Activated T-cell treated with anti-CD3 and anti-CD28 coated beads for 4 hours (primary cell): ENCODE results near the gene LIN52.

Experiments
- DNase-seq: peaks from one replicate; pipeline ENCODE4 v3.0.0-alpha.2; 2020

The LIN52 gene

DNA sequence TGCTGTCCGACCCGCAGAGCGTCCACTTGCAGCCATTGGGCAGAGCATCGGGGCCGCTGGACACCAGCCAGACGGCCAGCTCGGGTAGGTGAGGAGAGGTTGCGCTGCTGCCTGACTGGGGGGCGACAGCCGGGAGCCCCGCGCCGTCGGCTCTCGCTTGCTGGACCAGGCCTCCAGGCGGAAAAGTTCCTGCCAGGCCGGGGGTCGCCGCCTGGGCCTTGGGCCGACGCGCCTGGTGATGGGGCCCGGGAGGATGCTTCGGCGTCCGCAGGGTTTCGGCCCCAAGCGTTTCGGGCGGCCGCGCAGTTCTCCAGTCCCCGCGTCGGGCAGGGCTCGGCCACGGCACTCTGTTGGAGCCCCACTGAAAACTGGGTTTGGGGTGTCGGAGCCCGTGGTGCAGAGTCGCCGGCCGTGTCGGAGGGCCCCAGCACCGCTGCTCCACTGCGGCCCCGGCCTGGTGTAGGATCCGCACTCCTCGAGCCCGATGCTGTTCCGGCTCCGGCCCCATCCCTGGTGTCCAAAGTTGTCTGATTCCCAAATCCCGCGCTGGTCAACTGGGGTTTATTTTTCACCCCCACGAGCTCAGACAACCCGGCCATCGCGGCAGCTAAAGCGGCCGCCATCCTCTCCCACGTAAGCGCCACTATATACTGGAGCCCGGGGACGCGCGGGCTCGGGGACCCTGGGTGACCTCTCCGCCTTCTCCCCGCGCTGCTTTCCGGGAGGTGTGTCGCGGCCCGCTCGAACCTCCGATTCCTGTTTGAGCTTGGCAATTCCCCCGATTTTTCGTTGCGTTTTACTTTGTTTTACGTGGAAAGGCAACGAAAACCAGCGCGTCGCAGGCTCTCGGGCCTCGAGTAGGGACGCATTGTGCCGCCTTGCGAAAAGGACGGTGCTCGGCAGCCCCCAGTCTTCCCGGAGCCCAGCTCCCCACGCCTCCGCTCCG, 155.4 kb downstream of the LIN52 start:
- DNase-seq, result no peak

DNA sequence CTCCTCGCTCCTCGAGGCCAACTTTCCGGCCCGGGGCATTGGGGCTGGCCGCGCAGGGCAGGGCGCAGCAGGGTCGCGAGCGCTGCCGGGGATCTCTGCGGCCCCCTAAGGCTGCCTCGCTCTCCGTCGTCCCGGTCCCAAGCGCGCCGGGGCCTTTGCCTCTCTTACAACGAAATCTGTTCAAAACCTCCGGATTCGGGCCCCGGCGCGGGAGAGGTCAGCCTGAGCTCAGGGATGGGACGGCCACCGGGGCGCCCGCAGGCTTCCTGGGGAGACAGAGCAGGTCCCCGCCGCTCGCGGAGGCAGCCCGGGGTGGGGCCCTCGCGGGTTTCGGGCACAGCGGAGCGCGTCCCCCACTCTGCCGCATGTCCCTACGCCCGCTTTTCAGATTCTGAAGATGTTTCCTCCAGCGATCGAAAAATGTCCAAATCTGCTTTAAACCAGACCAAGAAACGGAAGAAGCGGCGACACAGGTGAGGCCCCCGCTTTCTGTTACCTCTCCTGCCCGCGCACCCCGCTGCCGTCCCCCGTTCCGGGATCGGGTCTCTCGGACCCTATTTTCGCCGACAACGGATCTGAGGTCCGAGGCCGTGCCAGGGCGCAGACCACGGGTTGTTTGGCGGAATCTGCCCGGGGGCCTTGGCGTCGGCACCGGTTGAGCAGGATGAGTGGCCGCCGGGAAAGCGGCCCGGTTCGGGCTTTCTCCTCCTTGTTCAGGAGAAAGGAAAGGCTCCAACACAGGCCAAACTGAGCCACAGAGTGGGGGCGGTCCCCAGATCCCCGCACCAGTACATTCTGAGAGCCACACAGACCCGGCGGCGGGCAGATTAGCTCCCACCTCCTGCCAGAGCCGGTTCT, 156.3 kb downstream of the LIN52 start:
- DNase-seq, result no peak

DNA sequence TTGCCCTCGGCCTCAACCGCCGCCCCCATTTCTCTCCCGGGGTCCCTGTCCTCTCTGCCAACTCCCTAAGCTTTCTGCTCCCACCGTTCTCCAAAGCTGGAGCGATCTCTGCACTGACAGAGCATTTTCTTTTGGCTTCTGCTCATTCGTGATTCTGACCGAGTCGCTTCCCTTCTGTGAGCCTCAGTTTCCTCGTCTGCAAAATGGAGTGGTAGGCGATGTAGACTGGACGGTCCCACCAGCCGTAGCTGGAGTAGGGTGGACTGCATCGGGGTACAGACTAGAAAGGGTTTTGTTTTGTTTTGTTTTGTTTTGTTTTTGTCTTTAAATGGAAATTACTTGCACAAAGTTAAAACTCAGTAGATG, 156.9 kb downstream of the LIN52 start:
- no peak for DNase-seq

DNA sequence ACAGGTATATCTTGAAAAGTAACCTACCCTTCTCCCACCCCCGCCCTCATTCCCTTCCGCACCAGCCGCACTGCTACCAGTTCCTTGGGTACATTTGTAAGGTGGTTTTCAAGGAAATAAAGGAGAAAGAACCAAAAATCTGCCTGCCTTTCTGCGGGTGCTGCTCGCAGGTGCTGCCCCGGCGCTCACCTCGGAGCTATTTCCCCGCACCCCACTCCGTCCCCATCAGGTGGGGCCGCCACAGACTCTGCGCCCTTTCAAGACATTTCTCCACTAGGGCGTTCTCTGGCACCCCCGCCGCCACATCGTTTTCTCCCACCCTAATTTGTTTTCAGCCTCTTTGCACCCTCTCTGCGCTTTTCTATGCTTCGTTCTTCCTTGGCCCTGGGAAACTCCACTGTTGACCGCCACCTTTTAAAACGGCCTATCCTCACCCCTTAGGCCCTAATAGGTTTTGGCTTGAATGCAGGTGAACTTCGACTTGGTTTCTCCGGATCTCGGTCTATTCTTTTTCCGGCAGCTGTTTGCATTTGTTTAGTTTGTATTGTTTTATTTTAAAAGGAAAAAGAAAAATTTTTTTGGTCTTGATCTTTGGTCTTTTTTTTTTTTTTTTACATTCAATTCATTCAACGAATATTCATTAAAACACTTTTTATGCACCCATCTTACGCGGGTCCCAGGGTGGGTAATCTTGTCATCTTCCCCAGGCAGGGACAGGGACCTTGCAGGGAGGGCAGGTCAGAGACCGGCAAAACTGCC, 157.4 kb downstream of the LIN52 start:
- DNase-seq, result no peak

DNA sequence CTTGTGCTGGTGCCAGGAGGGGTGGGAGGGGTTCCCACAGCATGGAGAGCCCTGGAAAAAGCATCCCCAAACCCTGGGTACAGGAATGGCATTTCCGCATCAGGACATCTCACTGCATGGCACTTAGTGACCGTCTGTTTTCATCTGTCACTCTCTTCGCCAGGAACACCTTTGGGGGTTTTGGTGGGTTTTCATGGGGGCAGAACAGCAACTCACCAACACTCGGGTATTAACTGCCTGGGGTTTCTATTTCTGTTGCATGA, 158.0 kb downstream of the LIN52 start:
- DNase-seq, result no peak

DNA sequence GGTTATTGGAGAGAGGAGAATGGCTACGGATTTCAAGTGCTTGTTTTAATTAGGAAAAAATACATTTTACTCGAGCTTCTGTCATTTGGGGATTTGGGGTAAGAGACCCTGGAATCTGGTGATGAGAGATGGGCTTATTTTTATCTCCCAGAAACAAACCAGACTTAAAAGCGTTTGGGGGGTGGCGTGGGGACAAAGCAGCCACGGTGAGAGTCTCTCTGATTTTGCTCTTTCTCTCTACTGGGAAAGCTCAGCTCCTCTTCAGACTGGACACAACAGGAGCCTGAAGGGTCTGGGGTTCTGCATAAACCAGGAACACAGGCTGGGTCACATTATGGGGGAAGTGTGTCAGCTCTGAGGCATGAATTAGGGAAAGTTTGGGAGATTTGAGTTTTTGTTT, 158.3 kb downstream of the LIN52 start:
- DNase-seq, result no peak

DNA sequence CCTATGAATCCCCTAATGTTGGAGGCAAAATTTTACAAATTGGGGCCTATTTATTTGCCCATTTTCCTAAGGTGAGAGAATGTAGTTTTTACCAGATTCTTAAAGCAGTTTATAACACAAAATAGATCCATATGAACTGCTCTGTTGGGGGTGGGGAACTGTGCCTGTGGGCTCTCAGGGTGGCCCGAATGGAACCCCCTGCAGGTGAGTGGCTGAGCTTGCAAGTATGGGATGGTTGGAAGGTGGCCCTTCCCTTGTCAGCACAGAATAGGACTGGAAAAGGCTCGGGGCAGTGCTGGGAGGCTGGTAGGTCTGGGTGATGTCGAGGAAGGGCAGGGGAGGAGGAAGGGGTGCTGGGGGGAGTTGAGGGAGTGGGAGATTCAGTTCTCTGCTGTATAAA, 159.4 kb downstream of the LIN52 start:
- DNase-seq, result no peak

DNA sequence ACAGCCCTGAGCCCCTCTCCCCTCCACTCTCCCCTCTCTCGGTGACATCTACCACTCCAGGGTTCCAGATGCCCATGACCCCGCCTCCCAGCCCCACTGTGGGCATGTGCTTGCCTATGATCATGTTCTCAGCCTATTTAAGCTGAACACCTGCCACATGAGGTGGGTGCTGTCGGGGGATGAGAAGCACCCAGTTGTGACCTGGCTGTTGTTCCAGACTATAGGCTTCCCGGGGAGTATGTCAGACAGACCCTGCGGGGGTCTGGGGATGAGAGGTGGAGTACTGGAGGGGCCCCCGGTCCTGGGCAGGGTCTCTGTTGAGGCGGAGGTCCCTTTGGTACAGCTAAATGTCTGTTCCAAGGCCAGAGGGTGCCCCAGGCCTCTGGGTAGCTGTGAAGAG, 160.5 kb downstream of the LIN52 start:
- no peak for DNase-seq

DNA sequence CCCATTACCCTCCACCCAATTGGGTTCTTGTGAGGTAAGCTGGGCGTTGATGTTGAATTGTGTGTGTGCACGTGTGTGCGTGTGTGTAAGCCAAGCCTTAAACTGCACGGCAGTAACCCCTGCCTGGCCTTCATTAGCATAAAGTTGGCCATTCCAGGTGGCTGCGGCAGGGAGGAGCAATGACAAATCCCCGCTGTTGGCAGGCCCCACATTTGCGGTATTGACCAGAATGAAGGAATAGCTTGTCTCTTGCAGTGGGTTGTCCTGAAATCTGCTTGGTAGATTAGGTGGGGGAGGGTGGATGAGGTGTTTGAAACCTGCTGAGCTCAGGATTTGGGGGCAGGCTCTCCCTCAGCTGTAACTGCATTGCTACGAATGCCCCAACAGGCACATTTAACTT, 161.8 kb downstream of the LIN52 start:
- DNase-seq, result no peak

DNA sequence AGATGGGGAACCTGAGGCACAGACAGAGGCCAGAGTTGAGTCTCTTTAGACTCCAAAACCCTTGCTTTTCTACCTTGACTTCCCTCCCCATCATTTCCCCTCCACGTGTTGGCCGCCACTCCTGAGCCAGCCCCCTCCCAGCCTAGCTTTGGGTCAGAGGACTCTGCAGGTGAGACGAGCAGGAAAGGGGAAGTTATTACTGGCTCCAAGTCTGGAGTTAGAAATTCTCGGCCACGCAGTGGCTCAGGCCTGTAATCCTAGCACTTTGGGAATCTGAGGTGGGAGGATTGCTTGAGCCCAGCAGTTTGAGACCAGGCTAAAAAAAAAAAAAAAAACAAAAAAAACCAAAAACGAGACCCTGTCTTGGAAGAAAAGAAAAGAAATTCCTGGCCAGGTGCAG, 163.3 kb downstream of the LIN52 start:
- DNase-seq, result no peak

DNA sequence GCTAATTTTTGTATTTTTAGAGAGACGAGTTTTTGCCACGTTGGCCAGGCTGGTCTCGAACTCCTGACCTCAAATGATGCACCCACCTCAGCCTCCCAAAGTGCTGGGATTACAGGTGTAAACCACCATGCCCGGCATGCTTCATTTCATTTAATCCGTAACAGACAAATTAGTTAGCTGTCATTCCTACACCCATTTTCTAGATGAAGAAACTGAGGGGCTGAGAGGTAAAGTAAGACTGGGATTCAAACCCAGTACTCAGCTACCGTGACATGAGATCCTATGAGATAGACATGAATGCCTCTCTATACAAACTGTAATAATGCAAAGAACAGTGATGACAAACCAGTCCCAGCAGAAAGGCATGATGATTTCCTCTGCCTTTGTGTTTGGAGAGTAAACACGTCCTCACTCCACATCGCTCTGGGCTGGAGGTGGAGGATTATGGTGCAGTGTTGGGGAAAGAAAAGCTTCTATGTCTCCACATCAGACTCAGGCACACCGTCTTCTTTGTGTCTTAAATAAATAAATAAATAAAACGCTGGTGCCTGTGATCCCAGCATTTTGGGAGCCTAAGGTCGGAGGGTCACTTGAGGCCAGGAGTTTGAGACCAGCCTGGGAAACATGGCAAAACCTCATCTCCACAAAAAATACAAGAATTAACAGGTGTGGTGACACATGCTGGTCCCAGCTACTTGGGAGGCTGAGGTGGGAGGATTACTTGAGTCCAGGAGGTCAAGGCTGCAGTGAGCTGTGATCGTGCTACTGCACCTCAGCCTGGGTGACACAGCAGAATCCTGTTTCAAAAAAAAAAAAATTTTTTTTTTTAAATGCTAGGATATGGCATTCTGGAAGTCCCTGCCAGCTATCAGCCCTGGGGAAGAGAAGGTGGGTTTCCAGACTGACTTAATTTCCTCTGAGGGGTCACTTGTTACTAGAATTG, 164.9 kb downstream of the LIN52 start:
- DNase-seq, result no peak
